Nasal cavity respiratory epithelium epithelial cell of viscerocranial mucosa (primary cell): ENCODE results near the gene GZMA. TPM values are rescaled to one million over a fixed set of nuclear protein-coding genes. Genes with fewer than 3 reads are reported as not detected.

Experiments
- total RNA-seq: library from RNA; depleted of rRNA; stranded (reverse); fragments of >200 nt; gene quantifications from 2 replicates; pipeline ENCODE4 v1.2.3, GENCODE V29; 2014

The GZMA gene
- total RNA-seq: not detected in 2 replicates

GRCh38 chr5:55102348-55102747 lies at the start of gene GZMA:
Gene GZMA (plus strand): TSS chr5:55102646. CDS start chr5:55102683, 37 bp downstream.

Other genes with a start within 250 kb of the GZMA start
- gene ESM1, start 117.1 kb upstream of the GZMA start, total RNA-seq: 0.68 TPM in 1 of 2 replicates, not detected in the other
- not detected in 2 replicates for gene GZMK, start 78.4 kb upstream of the GZMA start, total RNA-seq
- 11.6 and 35.5 TPM in 2 replicates for gene GPX8, start 57.5 kb downstream of the GZMA start, total RNA-seq
- gene CDC20B, start 70.5 kb downstream of the GZMA start, total RNA-seq: under 0.01 TPM in 1 of 2 replicates, not detected in the other
- 0.07 TPM in 1 of 2 replicates, not detected in the other for gene MCIDAS, start 124.7 kb downstream of the GZMA start, total RNA-seq
- 1.6 and 2.1 TPM in 2 replicates for gene CCNO, start 131.0 kb downstream of the GZMA start, total RNA-seq
- gene DHX29, start 205.0 kb downstream of the GZMA start, total RNA-seq: 23.9 and 30.7 TPM in 2 replicates
- 110 and 125 TPM in 2 replicates for gene MTREX, start 205.3 kb downstream of the GZMA start, total RNA-seq